Right lung (tissue), 5 donors: ENCODE results near the gene STPG3. TPM values are rescaled to one million over a fixed set of nuclear protein-coding genes. Genes with fewer than 3 reads are reported as not detected.
"Not testable (repeated sequence)": the region's sequence is repeated elsewhere in the genome, so short reads cannot be mapped to it uniquely, and the experiment has no call there.

Source experiments
- DNase-seq, 2 donors: peaks; one replicate each; pipeline ENCODE4 v3.0.0-alpha.2; 2013
- polyA plus RNA-seq, 5 donors: library from polyadenylated mRNA; unstranded; fragments of 120-200 nt; gene quantifications; one replicate each; pipeline versions ENCODE4 v1.2.1 to v1.2.3, GENCODE V29; 2013; ENCODE audit warnings: inconsistent platforms in 1 of 5, low replicate concordance in 1 of 5; ENCODE audit not compliant: insufficient read length in 5 of 5, insufficient read depth in 1 of 5

The STPG3 gene
- polyA plus RNA-seq, 5 donors = 0.26 to 1.5 (median 0.98) TPM

GRCh38 chr9:137233143-137233980, 17.7 kb upstream of the STPG3 start:
- no peak for DNase-seq

GRCh38 chr9:137234055-137234697, 16.9 kb upstream of the STPG3 start:
- no peak for DNase-seq

- DNase-seq = no peak
Observed at GRCh38 chr9:137234758-137235423, 16.2 kb upstream of the STPG3 start.

DNA sequence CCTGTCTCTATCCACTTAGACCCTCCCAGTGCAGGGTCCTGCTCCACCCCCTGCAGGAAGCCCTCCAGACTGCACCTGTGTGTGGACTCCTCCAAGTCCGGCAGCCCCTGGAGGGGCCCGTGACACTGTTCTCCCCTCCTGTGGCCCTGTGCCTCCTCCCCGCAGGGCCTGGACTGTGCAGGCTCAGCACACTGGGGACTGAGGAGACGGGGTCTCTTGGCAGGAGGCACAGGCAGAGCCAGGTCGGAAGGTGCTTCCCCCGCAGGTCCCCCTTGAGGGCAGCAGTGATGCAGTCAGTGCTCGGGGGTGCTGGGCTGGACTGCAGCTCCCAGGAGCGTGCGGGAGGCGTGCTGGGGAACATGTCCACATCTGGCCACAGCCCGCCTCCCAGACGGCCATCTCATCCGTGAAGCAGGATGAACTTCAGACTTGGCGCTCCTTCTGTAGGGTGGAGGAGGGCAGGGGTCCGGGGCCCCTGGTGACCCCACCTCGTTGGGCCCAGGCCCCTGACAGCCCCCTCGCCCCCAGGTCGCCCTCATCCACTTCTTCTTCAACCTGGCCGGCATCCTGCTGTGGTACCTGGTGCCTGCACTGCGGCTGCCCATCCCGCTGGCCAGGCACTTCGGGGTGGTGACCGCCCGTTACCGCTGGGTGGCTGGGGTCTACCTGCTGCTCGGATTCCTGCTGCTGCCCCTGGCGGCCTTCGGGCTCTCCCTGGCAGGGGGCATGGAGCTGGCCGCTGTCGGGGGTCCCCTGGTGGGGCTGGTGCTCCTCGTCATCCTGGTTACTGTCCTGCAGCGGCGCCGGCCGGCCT, 15.5 kb upstream of the STPG3 start:
- DNase-seq = no peak

GRCh38 chr9:137236238-137236935, 14.7 kb upstream of the STPG3 start:
- DNase-seq = peak; percentile 77 to 79

DNA sequence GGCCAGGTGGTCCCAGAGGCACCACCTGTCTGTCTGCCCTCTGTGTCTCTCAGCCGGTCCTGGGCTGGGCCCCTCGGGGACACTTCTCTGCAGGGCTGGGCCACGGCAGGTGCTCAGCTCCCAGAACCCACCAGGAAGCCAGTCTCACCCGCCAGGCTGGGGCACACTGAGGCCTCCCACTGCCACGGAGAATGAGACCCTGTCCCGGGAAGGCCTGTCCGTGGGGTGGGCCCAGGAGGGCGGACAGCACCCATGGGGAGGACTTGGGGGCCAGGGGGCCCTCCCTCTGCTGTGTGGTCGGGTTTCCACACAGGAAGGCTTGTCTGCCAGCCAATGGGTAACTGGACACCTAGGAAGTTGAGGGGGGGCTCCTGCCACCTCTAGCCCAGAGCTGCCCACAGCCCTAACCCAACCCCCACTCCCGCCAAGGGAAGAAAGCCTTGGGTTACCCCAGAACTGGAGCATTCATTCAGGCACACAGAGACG, 14.1 kb upstream of the STPG3 start:
- no peak for DNase-seq

GRCh38 chr9:137237759-137238726, 13.0 kb upstream of the STPG3 start:
- no peak for DNase-seq

DNA sequence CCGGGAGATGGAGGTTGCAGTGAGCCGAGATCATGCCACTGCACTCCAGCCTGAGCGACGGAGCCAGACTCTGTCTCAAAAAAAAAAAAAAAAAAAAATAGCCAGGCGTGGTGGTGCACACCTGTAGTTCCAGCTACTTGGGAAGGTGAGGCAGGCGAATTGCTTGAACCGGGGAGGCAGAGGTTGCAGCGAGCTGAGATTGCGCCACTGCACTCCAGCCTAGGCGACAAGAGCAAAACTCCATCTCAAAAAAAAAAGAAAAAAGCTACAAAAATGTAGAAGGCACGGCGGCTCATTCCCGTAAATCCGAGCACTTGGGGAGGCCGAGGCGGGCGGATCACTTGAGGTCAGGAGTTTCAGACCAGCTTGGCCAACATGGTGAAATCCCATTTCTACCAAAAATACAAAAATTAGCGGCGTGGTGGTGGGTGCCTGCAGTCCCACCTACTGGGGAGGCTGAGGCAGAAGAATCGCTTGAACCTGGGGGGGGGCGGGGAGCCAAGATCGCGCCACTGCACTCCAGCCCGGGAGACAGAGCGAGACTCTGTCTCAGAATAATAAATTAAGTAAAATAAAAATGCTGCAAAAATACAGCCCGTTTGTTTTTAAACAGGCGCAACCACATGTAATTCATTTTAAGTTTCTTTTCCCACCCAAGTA, 11.4 kb upstream of the STPG3 start:
- not testable (repeated sequence) for DNase-seq

- peak; percentile 88 to 92 for DNase-seq
Observed at GRCh38 chr9:137240318-137240840, 10.7 kb upstream of the STPG3 start.

DNA sequence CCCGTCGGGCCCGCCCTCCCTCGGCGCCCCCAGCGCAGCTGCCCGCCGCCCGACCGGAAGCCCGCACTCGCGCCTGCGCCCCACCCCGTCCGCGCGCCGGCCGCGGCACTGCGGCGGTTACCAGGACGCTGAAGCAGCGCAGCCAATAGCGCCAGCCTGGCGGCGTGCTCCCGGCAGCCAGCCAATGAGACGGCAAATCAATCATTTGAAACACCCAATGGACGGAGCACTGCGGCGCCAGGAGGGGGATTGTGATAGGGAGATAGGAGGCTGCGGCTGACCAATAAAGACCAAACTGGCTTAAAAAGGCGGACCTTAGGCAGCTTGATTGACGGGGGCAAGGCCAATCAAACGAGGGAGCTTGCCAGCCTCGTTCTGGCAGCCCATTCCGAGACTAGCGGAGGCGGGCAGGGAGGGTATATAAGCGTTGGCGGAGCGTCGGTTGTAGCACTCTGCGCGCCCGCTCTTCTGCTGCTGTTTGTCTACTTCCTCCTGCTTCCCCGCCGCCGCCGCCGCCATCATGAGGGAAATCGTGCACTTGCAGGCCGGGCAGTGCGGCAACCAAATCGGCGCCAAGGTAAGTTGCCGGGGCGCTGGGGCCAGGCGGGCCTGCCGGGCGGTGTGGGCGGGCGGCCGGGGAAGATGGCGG, 10.1 kb upstream of the STPG3 start, which contains the start of gene TUBB4B:
Gene TUBB4B (plus strand): TSS at position 447 of the 649 bp plus-strand sequence. CDS start 74 bp downstream, at position 521.
- peak; percentile 100 for DNase-seq

DNA sequence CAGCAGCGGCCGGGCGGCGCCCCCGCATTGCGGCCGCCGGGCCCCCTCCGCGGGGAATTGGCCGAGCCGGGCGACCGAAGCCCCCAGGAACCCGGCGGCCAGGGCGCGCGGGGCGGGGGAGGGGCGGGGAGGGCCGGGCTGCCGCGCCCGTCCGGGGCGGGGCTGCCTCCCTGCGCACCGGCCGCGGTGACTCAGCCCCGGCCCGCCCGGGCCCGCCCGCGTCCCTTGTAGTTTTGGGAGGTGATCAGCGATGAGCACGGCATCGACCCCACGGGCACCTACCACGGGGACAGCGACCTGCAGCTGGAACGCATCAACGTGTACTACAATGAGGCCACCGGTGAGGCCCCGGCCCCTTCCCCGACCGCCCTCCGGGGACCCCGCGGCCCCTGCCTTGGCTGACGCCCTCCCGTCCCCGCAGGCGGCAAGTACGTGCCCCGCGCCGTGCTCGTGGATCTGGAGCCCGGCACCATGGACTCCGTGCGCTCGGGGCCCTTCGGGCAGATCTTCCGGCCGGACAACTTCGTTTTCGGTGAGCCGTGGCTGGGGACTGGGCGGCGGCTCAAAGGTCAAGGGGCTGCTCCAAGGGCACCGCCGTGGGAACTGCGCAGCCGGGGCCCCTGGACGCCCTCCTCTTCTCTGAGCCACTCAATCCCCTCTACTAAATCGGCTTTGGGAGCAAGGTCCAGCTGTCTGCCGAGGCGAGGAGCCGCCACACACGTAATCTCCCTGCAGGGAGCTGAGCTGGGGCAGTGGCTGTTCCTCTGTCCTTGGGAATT, 9.4 kb upstream of the STPG3 start:
- DNase-seq = no peak

- DNase-seq = no peak
Observed at GRCh38 chr9:137242269-137243203, 8.6 kb upstream of the STPG3 start.

DNA sequence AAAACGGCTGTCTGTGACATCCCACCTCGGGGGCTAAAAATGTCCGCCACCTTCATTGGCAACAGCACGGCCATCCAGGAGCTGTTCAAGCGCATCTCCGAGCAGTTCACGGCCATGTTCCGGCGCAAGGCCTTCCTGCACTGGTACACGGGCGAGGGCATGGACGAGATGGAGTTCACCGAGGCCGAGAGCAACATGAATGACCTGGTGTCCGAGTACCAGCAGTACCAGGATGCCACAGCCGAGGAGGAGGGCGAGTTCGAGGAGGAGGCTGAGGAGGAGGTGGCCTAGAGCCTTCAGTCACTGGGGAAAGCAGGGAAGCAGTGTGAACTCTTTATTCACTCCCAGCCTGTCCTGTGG, 7.8 kb upstream of the STPG3 start:
- DNase-seq = not testable (repeated sequence)

DNA sequence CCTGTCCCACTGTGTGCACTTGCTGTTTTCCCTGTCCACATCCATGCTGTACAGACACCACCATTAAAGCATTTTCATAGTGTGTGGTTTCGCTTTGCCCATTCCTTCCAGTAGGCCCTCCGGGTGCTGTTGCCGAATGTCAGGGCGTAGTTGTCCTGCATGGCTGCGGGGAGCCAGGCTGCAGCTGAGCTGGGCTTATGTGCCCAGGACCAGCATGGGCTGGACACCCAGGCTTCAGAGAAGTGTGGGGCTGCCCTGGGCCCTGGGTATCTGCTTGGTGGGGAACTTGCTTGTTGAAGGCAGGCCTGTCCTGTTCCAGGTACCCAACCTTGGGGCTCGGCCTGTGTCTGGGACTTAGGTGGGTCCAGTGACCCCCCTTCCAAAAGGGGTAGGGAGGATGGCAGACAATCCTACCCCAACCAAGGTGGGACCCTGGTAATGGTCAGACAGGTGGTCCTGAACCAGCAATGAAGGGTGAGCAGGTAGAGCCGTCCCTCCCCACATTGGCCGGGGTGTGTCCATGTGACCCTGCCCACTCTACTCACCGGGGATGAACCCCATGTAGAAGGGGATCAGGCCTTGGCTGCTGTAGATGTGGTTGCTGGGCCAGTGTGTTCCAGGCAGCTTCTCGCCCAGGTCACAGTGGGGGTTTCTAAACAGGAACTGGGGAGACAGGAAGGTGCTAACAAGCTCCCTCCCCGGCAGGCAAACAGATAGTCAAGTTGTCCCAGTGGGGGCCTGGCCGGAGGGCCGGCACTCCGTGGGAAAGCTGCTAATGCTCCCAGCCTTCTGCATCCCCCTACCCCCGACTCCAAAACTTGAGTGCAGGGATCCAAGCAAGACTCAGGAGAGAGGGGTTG, 7.2 kb upstream of the STPG3 start:
- no peak for DNase-seq
